Measurements from ENCODE around the gene SLC9A9.

- no peak for TF ChIP-seq ESRRG (CRISPR knock-in tag; IDR thresholded peaks at IDR 0.05)
- no peak for TF ChIP-seq ZFP3 (CRISPR knock-in tag; IDR thresholded peaks at IDR 0.05)
- TF ChIP-seq ARNTL (CRISPR knock-in tag; IDR thresholded peaks at IDR 0.05; ENCODE audit: borderline replicate concordance, low read depth) = no peak
- TF ChIP-seq ZFP30 (CRISPR knock-in tag; IDR thresholded peaks at IDR 0.05) = no peak
- no peak for TF ChIP-seq ISL1 (CRISPR knock-in tag; IDR thresholded peaks at IDR 0.05)
- no peak for TF ChIP-seq CREB5 (CRISPR knock-in tag; IDR thresholded peaks at IDR 0.05; ENCODE audit: low read depth)
- no peak for TF ChIP-seq RARB (CRISPR knock-in tag; IDR thresholded peaks at IDR 0.05)
Measured at GRCh38 chr3:143536817-143537535, 311.3 kb downstream of the SLC9A9 start.
